KBM-7 (cell line): ENCODE measurements around the gene RTN4.

Experiments
- DNase-seq: peaks from one replicate; pipeline ENCODE4 v3.0.0-alpha.2; 2015
- in situ Hi-C: fragments of 300-500 bp; cut with MboI; formaldehyde crosslinking; loops from 2 replicates; pipeline ENCODE4 v1.14.3; 2020; ENCODE audit warnings: low sequenced_read_pairs, low pct_unique_long_range_greater_than_20kb, mixed read lengths

The RTN4 gene

GRCh38 chr2:55045780-55046179 lies 4.5 kb downstream of the RTN4 start:
- in situ Hi-C loops: no loop called here
- no peak for DNase-seq

DNA sequence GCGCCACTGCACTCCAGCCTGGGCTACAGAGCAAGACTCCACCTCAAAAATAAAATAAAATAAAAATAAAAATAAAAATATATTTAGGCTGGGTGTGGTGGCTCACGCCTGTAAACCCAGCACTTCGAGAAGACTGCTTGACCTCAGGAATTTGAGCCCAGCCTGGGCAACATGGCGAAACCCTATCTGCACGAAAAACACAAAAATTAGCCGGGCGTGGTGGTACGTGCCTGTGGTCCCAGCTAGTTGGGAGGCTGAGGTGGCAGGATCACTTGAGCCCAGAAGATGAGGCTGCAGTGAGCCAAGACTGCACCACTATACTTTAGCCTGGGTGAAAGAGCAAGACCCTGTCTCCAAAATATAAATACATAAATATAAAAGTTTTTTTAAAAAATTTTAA lies 6.4 kb downstream of the RTN4 start:
- in situ Hi-C loops: no loop called here
- DNase-seq: no peak

DNA sequence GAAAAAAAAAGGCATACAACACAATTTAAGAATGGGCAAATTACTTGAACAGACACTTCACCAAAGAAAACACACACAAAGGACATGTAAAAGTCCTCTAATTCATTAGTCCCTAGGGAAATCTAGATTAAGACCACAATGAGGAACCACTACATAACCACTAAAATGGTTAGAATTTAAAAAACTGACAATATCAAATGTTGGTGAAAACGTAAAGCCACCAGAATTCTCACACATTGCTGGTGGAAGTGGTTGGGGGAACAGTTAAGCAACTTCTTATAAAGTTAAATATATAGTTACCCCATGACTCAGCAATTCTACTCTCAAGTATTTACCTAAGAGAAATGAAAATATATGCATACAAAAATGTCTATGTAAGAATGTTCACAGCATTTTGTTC lies 11.8 kb downstream of the RTN4 start:
- in situ Hi-C loops: no loop called here
- peak; percentile 31 for DNase-seq

- DNase-seq: no peak
- in situ Hi-C loops: no loop called here
These were observed 14.5 kb downstream of the RTN4 start for GRCh38 chr2:55035716-55036115.

DNA sequence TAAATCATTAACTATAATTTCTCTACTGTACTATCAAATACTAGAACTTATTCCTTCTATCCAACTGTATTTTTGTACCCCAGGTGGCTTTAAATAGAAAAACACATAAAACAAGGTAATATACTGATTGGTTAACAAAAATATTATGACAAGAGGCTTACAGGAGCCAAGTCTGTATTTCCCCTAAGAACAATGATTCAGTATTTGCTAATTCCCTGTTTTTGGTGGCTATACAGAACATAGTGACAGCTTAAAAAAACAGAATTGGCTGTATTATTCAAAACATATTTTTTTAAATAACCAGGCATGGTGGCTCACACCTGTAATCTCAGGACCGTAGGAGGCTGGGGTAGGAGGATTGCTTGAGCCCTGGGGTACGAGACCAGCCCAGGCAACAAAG lies 16.3 kb downstream of the RTN4 start:
- in situ Hi-C loops: no loop called here
- DNase-seq: no peak

GRCh38 chr2:55033076-55033742 lies 17.0 kb downstream of the RTN4 start:
- peak; percentile 67 for DNase-seq
- in situ Hi-C loops: no loop called here

DNA sequence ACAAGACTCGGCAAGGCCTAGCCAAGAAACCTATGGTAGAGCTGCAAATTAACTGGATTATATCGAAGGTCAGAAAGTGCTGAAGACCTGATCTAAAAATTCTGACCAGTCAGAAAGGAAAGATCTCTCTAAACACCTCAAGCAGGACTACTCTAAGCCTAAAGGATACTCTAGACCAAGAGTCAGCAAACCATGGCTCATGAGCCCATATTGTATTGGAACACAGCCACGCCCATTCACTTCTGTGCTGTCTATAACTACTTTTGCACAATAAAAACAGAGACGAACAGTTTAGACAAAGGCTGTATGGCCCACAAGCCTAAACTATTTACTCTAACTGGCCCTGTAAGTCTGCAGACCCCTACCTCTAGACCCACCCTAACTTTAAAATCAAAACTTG lies 18.7 kb downstream of the RTN4 start:
- DNase-seq: no peak
- in situ Hi-C loops: no loop called here

DNA sequence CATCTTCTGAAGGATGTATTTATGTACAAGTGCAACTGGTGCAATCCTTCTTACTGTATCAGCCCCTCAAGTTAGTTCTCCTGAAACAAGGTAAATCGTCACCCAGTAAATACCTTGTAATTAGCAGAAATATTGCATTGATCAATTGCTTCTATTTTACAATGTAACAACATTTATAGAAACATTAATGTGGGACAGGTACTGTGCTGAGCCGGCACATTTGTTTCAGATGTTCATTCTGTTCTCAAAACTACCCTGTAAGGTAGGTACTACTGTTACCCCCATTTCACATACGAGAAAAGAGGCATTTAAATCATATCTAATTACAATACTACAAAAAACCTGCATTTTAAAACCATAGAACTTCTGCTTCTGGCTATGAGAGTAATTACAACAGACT lies 19.5 kb downstream of the RTN4 start:
- in situ Hi-C loops: no loop called here
- no peak for DNase-seq

DNA sequence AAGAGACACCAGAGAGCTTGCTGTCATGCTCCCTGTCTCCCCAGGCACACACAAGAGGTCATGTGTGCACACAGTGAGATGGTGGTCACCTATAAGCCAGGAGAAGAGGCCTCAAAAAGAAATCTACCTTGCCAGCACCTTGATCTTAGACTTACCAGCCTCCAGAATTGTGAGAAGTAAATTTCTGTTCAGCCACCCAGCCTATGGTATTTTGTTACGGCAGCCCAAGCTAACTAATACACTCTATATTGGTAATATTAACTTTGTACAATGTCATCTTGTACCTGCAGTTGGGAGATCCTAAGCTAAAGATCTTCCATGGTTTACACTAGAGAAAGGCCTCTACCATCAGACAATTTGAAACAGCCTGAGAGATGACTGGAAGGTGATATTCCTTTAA lies 21.2 kb downstream of the RTN4 start:
- no peak for DNase-seq
- in situ Hi-C loops: no loop called here

- in situ Hi-C loops: no loop called here
- DNase-seq: no peak
These were observed 23.0 kb downstream of the RTN4 start for GRCh38 chr2:55027226-55027625.

GRCh38 chr2:55026202-55026601 lies 24.0 kb downstream of the RTN4 start:
- in situ Hi-C loops: no loop called here

GRCh38 chr2:55025627-55026026 lies 24.6 kb downstream of the RTN4 start:
- in situ Hi-C loops: no loop called here
- no peak for DNase-seq

More at GRCh38 chr2:55026202-55026601, 24.0 kb downstream of the RTN4 start:
- peak; percentile 39 for DNase-seq

- no peak for DNase-seq
- in situ Hi-C loops: no loop called here
These were observed 25.2 kb downstream of the RTN4 start for GRCh38 chr2:55025082-55025481.

DNA sequence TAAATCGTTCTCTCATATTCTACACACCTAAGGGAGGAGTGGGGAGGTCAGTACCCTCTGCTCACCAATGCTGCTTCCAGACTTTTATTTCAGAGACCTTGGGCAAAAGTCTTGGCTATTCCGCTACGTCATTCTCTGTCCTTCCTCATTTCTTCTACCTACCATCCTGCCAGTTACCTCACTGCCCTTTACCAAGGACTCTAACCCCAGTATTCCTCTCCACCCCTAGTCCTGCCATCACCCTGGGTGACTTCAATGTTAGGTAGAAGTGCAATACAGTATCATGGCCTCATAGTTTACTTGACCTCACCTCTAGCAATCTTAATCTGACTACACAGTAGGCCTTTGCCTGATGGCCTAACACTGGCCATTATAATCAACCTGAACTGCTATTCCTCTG lies 27.8 kb downstream of the RTN4 start:
- DNase-seq: no peak
- in situ Hi-C loops: no loop called here

DNA sequence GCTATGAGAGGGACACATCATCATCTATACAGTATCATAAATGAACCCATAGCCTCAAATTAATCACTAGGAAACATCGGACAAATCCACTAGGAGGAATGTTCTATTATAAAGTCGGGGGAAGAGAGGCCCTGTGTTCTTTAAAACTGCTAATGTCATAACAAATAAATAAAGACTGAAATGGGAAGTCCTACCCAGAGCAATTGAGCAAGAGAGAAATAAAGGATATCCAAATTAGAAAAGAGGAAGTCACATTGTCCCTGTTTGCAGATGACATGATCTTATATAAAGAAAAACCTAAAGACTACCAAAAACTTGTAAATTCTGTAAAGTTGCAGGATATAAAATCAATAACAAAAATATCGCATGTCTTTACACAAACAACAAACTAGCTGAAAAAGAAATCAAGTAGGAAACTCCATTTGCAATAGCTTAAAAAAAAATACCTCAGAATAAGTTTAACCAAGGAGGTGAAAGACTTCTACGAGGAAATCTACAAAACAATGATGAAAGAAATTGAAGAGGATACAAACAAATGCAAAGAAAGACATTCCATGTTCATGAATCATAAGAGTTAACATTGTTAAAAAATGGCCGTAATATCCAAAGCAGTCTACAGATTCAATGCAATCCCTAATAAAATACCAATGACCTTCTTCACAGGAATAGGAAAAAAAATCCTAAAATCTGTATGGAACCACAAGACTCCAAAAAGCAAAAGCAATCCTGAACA lies 30.6 kb downstream of the RTN4 start:
- in situ Hi-C loops: no loop called here
- DNase-seq: peak; percentile 84

DNA sequence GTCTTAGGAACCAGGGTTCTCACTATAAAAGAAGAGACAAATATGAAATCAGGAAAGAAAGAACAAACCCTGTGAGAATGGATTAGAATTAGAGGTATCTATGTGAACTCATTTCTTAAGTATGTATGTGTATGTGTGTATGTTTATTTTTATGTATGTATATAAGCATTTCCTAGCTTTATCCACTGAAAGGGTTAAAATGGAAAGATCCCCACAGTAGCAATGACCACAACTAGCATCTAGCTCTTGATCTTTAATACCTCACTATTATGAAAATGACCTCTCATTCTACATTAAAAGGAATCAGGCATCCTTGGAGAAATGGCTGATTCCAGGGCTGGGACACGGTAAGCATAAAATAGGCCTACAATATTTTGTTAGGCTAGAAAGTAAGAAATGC lies 31.6 kb downstream of the RTN4 start:
- in situ Hi-C loops: no loop called here
- no peak for DNase-seq

- in situ Hi-C loops: no loop called here
These were observed 32.4 kb downstream of the RTN4 start for GRCh38 chr2:55017880-55018279.

GRCh38 chr2:55017428-55017827 lies 32.8 kb downstream of the RTN4 start:
- in situ Hi-C loops: no loop called here
- no peak for DNase-seq

More at GRCh38 chr2:55017880-55018279, 32.4 kb downstream of the RTN4 start:
- DNase-seq: no peak

DNA sequence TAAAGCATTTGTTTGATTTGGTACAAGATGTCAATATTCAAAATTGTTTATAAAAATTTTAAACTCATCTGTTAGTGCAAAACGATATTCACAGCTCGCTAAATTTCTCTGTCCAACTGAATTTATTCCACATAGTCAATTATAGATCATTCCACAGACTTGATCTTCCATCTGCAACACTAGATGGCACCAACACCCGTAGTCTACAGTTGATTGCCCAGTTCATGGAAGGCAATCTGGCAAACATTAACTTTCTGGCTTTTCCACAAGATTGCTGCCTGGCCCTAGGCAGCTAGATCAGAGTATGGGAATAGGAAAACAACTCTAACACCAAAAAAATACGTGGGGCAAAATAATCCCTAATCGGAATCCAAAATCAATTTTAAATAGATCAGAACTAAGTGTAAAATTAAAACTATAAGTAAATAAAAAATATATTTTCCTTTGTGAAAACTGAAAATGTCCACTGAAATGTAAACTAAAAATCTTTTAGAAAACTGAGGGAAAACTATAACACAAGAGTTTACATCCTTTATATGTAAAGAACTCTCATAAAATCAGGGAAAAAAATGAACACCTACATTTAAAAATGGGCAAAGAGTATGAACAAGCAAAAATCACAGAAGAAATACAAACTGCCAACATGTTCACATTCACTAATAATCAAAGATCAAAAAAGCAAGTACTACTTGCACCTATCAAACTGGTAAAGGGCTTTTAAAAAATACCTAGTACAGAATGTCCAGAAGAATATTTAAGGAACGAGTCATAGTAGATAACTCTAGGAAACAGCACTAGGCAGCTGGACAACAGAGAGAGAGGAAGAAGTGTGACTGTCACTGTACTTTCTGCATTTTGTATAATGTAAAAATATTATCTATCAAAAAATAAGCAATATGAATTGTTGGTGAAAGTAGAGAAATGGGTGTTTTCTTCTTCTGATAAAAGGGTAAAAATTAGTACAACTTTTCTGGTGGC lies 35.0 kb downstream of the RTN4 start:
- in situ Hi-C loops: no loop called here
- peak; percentile 64 for DNase-seq

- no peak for DNase-seq
- in situ Hi-C loops: no loop called here
These were observed 36.3 kb downstream of the RTN4 start for GRCh38 chr2:55013936-55014335.
